HUES6 (cell line): ENCODE measurements around the gene BCL10.

Source experiments
- H3K27ac ChIP-seq: 2 replicates; pipeline ENCODE4 v1.7.0; 2013; ENCODE audit warnings: low read depth, mild to moderate bottlenecking, low read length, inconsistent platforms
- H3K27me3 ChIP-seq: 2 replicates; pipeline ENCODE4 v1.6.1; 2013; ENCODE audit warnings: low read length; ENCODE audit not compliant: control insufficient read depth, insufficient read depth
- H3K36me3 ChIP-seq: 2 replicates; pipeline ENCODE4 v1.6.1; 2013; ENCODE audit warnings: low read length; ENCODE audit not compliant: control insufficient read depth, insufficient read depth
- H3K4me1 ChIP-seq: 2 replicates; pipeline ENCODE4 v1.6.1; 2013; ENCODE audit warnings: low read length; ENCODE audit not compliant: control insufficient read depth, insufficient read depth
- H3K4me3 ChIP-seq: 2 replicates; pipeline ENCODE4 v1.5.1; 2013; ENCODE audit warnings: low read depth, low read length
- H3K9ac ChIP-seq: one replicate; pipeline ENCODE4 v1.6.1; 2013; ENCODE audit warnings: mild to moderate bottlenecking, low read length
- H3K9me3 ChIP-seq: 2 replicates; pipeline ENCODE4 v1.6.1; 2013; ENCODE audit warnings: low read depth, low read length; ENCODE audit not compliant: control insufficient read depth, insufficient read depth

BCL10 gene

GRCh38 chr1:85276215-85276977 lies at the start of gene BCL10:
Gene BCL10 (minus strand): TSS chr1:85276632. CDS start chr1:85276352, 280 bp downstream.
- H3K27ac ChIP-seq, result peak within 1 kb of the TSS; percentile 50; the same call in 1 of the 2 replicates
- peak within 1 kb of the TSS; percentile 96 for H3K4me3 ChIP-seq
- H3K9me3 ChIP-seq, result no peaks in the 10 kb centered on the region
- peaks cover 16% of the 10 kb centered on the region; the same call in 1 of the 2 replicates for H3K4me1 ChIP-seq
- H3K36me3 ChIP-seq, result peaks cover 18% of the 10 kb centered on the region
- no peaks in the 10 kb centered on the region for H3K27me3 ChIP-seq
- H3K9ac ChIP-seq, result peak within 1 kb of the TSS; percentile 82

DNA sequence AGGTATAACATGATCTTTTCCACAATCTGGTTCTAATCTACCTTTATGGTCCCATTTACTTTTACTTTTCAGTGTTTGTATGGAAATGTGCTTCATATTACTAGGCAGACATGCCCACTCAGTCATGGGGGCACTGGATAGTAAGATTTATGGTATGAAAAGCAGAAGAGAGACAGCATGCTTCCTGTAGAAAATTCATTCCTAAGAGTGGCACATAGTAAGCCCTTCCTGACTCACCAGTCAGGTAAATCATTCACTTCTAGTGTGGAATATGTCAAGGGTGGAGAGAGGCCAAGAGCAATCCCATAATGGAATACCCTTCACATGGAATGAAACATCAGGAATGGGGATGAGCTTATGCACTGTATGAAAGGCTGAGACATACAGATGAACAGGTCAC lies 49.5 kb upstream of the BCL10 start:
- Histone ChIP-seq H3K27me3 (no peaks in the 10 kb centered on the region), H3K27ac (no peak overlapping the region), H3K9ac (no peak overlapping the region), H3K4me3 (no peak overlapping the region), H3K9me3 (no peaks in the 10 kb centered on the region), H3K4me1 (peaks cover 43% of the 10 kb centered on the region), H3K36me3 (no peaks in the 10 kb centered on the region; the same call in 1 of the 2 replicates)

DNA sequence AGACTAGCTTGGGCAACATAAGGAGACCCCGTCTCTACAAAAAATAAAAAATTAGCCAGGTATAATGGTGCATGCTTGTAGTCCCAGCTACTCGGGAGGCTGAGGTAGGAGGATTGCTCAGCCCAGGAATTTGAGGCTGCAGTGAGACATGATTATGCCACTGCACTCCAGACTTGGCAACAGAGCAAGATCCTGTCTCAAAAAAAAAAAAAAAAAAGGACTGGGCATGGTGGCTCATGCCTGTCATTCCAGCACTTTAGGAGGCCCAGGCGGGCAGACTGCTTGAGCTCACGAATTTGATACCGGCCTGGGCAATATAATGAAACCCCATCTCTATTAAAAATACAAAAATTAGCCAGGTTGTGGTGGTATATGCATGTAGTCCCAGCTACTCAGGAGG lies 47.3 kb upstream of the BCL10 start:
- H3K4me3 ChIP-seq, result no peak overlapping the region
- H3K36me3 ChIP-seq, result no peaks in the 10 kb centered on the region; the same call in 1 of the 2 replicates
- no peak overlapping the region for H3K9ac ChIP-seq
- no peaks in the 10 kb centered on the region for H3K27me3 ChIP-seq
- H3K9me3 ChIP-seq, result no peaks in the 10 kb centered on the region
- peaks cover 27% of the 10 kb centered on the region for H3K4me1 ChIP-seq
- no peak overlapping the region for H3K27ac ChIP-seq

DNA sequence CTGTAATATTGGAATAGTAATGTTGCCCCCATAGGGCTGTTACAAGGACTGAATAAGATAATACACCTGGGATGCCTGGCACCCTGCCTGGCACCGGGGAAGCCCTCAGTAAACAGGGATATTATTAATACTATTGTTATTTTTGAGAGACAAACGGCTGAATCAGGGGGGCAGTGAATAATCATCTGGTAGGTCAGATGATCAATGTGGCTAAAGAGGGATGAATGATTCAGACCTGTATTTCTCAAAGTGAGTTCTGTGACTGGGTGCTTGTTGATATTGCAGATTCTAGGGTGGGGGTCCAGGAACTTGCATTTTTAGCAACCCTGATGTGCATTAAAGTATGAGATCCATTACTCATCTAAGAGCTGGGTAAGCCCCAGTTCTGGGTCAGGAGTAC lies 46.2 kb upstream of the BCL10 start:
- Histone ChIP-seq H3K27me3 (no peaks in the 10 kb centered on the region), H3K9ac (no peak overlapping the region), H3K36me3 (no peaks in the 10 kb centered on the region; the same call in 1 of the 2 replicates), H3K4me3 (no peak overlapping the region), H3K4me1 (peaks cover 20% of the 10 kb centered on the region), H3K9me3 (no peaks in the 10 kb centered on the region), H3K27ac (no peak overlapping the region)

GRCh38 chr1:85321237-85321964 lies 45.0 kb upstream of the BCL10 start:
- no peak overlapping the region for H3K4me3 ChIP-seq
- H3K36me3 ChIP-seq, result no peaks in the 10 kb centered on the region; the same call in 1 of the 2 replicates
- no peaks in the 10 kb centered on the region for H3K9me3 ChIP-seq
- H3K9ac ChIP-seq, result no peak overlapping the region
- H3K27me3 ChIP-seq, result no peaks in the 10 kb centered on the region
- peaks cover 20% of the 10 kb centered on the region for H3K4me1 ChIP-seq
- H3K27ac ChIP-seq, result no peak overlapping the region

DNA sequence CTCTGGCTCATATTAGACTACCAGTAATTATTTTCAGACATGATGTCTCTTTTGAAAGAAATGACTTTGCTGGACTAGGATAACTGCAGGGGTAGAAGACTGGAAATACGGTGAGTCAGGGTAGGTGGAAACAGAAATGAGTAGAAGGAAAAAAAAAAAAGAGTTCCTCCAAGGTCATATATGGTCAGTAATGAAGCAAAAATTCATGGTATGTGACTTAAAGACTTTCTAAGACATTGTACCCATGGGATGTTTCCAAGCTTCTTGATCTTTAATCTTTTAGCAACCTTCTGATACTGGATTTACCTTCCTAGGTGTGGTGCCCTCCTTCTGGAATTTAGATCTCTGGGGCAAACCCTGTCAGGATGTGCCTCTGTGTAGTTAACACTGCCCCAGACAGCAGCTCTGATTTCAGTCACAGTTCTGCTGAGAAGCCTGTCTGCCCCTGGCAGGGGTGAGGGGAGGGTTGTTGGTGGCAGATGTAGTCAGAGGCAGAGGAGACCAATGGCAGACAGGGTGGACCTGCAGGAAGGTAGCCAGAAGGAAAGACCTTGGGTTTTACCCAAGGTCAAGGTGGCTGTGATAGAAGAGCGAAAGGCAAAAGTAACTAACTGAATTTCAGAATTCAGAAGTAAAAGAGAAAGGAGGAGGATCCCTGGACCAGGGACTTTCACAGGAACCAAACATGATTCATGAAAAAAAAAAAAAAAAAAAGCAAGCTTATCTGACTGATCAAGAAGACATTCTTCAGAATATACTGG lies 44.1 kb upstream of the BCL10 start:
- no peaks in the 10 kb centered on the region for H3K27me3 ChIP-seq
- no peak overlapping the region for H3K9ac ChIP-seq
- peaks cover 20% of the 10 kb centered on the region for H3K4me1 ChIP-seq
- no peaks in the 10 kb centered on the region for H3K9me3 ChIP-seq
- H3K36me3 ChIP-seq, result no peaks in the 10 kb centered on the region; the same call in 1 of the 2 replicates
- H3K4me3 ChIP-seq, result no peak overlapping the region
- no peak overlapping the region for H3K27ac ChIP-seq

DNA sequence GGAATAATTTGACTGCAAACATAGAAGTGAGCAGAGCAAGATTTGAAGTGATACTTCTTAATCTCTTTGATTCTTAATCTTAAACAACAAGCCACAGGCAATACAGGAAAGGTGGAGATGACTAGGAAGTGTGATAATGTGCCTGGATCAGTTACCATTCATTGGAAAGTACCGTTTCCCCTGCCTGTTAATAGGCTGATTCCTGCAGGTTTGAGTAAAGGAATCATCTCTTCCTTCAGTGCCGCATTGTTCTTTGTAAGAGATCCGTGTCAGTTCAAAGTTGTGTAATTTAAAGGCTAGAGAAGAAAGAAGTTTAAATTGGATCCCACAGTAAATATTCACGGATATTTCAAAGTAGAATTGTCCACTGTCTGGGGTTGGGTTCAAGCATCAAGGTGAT lies 43.5 kb upstream of the BCL10 start:
- H3K4me3 ChIP-seq, result no peak overlapping the region
- no peak overlapping the region for H3K9ac ChIP-seq
- H3K27ac ChIP-seq, result no peak overlapping the region
- H3K27me3 ChIP-seq, result no peaks in the 10 kb centered on the region
- H3K9me3 ChIP-seq, result no peaks in the 10 kb centered on the region
- H3K4me1 ChIP-seq, result peaks cover 19% of the 10 kb centered on the region
- H3K36me3 ChIP-seq, result no peaks in the 10 kb centered on the region; the same call in 1 of the 2 replicates

- Histone ChIP-seq H3K9me3 (no peaks in the 10 kb centered on the region), H3K4me3 (no peak overlapping the region), H3K36me3 (no peaks in the 10 kb centered on the region; the same call in 1 of the 2 replicates), H3K4me1 (peaks cover 15% of the 10 kb centered on the region; the same call in 1 of the 2 replicates), H3K27me3 (no peaks in the 10 kb centered on the region), H3K9ac (no peak overlapping the region), H3K27ac (no peak overlapping the region)
Observed at GRCh38 chr1:85319491-85319890, 43.1 kb upstream of the BCL10 start.

DNA sequence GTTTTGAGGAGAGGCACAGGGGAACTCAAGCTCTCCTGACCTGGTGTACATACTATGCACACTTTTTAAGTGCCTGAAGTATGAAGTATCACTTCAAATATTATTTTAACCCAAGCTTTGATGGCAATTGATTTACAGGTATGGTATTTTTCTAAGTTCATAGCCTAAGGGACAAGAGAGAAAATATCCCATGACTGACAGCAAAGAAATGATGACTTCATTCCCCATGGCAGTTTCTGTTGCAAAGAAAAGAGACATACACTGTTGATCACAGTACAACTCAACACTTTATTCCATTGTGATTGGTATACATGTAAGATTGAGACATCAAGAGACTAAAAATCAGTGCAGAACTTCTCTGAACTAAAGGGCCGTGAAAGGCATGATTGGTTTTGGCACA lies 41.8 kb upstream of the BCL10 start:
- peaks cover 12% of the 10 kb centered on the region; the same call in 1 of the 2 replicates for H3K4me1 ChIP-seq
- H3K4me3 ChIP-seq, result no peak overlapping the region
- H3K27me3 ChIP-seq, result no peaks in the 10 kb centered on the region
- no peaks in the 10 kb centered on the region for H3K9me3 ChIP-seq
- no peak overlapping the region for H3K9ac ChIP-seq
- H3K36me3 ChIP-seq, result no peaks in the 10 kb centered on the region
- H3K27ac ChIP-seq, result no peak overlapping the region

DNA sequence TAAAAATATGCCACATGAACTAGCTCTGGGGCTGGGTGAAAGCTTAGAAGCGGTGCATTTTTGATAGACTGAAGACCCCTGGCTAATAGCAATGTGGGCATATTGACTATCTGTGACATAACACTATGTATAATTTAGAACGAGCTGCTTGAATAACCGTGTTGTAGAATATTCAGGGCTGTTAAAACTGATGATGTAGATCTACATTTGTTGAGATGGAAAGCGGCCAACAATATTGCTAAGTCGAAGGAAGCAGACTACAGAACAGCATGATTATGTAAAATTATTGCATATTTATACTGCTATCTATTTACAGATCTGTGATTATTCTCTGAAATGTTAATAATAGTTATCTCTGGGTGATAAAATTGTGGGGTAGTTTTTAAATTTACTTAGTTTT lies 41.1 kb upstream of the BCL10 start:
- H3K27me3 ChIP-seq, result no peaks in the 10 kb centered on the region
- no peaks in the 10 kb centered on the region for H3K36me3 ChIP-seq
- no peak overlapping the region for H3K9ac ChIP-seq
- peaks cover 12% of the 10 kb centered on the region; the same call in 1 of the 2 replicates for H3K4me1 ChIP-seq
- no peak overlapping the region for H3K27ac ChIP-seq
- no peaks in the 10 kb centered on the region for H3K9me3 ChIP-seq
- no peak overlapping the region for H3K4me3 ChIP-seq
